ENCODE data around the gene NKX1-2.
A peak's percentile ranks its signal among the peaks of the same experiment; 100 is the strongest.

The NKX1-2 gene

GRCh38 chr10:124474514-124475070, 24.8 kb upstream of the NKX1-2 start:
- DNase-seq, result no peak

DNA sequence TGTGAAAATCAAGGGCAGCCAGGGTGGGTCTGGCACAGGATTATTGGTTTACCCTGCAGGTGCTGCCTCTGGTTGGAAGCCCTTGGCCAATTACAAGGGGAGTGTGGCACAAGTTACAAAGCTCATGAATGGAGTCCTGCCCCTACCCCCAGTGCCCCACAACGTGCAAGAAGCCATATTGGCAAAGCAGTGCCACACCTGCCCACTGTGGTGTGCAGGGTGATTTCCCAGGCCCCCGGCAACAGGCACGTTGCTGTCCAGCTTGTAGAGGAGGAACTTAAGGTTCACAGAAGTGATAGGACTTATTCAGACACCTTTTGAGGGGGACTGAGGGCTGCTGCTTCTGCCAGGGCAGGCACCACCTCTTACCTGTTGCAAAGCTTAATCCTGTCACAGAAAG, 23.2 kb upstream of the NKX1-2 start:
- no peak for DNase-seq

GRCh38 chr10:124472071-124472470, 22.2 kb upstream of the NKX1-2 start:
- DNase-seq, result no peak

- DNase-seq, result no peak
These were observed 21.0 kb upstream of the NKX1-2 start for GRCh38 chr10:124470544-124471434.

- DNase-seq, result no peak
These were observed 20.2 kb upstream of the NKX1-2 start for GRCh38 chr10:124469956-124470484.

DNA sequence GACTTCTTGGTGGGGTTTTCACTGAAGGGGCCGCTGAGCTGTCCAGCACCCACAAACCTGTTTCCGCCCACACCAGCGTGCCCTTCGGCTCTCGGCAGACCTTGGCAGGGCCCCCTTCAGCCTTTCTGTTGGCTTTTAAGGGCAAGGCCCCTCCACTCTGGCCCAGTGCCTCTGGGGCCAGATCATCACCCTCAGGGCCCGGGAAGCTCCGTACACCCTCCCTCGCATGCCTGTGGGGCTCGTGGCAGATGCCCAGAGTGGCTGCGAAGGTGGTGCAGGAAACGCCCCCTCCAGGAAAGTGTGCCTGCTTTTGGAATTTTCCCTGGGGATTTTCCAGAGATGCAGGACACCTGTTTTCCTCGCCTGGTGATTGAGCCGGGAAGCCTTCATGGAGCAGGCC, 18.8 kb upstream of the NKX1-2 start:
- no peak for DNase-seq

GRCh38 chr10:124467165-124467564, 17.3 kb upstream of the NKX1-2 start:
- no peak for DNase-seq

- no peak for DNase-seq
These were observed 16.1 kb upstream of the NKX1-2 start for GRCh38 chr10:124465777-124466488.

DNA sequence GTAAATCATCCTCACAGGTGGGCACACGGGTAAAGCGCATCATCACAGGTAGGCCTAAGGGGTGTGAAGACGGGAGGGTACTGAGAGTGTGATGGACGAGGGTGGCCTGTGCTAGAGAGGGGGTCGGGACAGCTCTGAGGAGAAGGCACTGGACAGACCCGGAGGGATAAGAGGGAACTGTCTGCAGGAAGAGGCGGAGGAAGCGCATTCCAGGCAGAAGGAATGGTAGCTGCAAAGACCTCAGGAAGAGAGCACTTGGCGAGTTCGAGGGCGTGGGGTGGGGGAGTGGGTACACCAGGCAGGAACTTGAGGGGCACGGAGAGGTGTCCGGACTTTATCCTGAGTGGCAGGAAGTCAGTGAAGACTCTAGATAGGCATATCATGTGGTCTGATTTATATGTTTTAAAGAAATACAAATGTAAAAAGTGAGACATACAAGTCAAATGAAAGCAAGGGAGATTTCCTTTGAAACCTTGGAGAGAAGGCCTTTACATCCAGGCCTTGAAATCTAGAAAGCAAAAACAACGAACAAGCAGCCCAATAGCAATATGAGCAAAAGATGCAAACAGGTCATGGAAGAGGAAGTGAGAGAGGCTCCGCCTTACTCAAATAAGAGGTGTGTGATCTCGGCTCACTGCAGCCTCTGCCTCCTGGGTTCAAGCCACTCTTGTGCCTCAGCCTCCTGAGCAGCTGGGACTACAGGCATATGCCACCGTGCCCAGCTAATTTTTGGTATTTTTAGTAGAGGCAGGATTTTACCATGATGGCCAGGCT, 15.4 kb upstream of the NKX1-2 start:
- no peak for DNase-seq

DNA sequence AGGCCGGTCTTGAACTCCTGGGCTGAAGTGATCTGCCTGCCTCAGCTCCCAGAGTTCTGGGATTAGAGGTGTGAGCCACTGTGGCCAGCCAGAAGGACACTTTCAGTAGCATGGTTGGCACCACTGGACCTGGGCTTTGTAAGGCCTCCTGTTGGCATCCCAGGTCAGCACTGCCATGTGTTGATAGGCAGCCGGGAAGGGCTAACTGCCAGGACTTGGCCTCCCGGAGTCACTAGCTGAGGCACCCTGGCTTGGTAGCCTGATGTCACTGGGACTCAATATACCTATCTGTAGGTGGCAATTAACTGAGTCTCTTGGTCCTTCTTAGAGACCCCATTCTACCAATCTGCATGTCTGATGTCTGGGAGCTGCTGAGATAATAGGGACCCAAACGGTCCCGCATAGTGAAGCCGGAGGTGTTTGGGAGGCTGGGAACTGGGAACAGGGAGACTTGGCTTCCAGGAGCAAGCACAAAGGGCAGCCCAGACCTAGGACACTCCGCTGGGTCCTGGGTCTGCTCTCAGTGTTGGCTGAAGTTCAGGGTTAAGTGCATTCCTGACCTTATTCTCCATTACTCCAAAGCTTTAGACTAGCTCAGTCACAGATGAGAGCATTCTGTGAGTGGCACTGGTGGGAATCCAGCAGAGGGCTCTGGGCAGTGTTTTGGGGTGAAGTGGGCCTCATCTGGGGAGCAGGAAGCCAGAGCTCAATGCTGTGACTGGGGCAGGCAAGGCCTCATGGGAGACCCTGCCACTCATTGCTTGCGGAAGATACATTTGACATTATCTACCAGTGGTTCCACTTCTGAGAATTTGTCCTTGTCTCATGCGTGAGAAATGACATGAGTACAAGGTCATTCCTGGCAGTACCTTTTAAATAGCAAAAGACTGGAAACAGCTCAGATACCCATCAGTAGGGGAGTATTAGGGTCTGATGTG, 14.5 kb upstream of the NKX1-2 start:
- DNase-seq, result no peak

DNA sequence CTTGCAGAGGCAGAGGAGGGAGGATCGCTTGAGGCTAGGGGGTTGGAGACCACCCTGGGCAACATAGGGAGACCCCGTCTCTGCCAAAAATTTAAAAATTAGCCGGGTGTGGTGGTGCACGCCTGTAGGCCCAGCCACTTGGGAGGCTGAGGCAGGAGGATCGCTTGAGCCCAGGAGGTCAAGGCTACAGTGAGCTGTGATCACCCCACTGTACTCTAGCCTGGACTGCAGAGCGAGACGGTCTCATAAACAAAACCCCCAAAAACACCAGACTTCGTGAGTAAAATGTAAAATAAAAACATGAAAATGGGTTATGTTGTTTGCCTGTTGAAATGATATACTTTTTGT, 12.5 kb upstream of the NKX1-2 start:
- no peak for DNase-seq

DNA sequence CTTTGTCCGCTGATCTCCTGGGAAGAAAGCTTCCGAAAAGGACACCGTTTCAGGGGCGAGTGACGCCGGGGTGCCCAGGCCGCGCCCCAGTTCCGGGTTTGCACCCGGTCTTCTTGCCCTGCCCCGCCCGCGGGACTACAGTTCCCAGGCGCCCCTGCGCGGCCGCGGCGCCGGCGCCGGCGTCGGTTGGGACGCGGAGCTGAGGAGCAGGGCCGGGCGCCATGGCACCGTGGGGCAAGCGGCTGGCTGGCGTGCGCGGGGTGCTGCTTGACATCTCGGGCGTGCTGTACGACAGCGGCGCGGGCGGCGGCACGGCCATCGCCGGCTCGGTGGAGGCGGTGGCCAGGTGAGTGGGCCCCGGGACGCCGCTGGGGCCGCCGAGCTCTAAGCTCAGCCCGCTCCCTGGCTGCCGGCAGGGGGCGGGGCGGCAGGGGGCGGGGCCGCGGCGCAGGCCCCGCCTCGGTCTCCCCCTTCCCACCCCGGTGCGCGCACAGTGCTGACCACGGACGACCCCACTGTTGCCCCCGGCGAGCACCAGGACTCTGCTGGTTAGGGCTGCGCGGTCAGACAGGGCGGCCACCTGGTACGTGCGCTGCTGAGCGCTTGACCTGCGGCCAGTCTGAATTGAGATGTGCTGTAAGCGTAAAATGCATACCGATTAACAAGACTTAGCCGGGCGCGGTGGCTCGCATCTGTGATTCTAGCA, 12.0 kb upstream of the NKX1-2 start, which contains the start of gene LHPP:
Gene LHPP (plus strand): TSS at position 182 of the 706 bp plus-strand sequence. CDS start 40 bp downstream, at position 222.
- DNase-seq, result peak; percentile 61

GRCh38 chr10:124460144-124460543, 10.3 kb upstream of the NKX1-2 start:
- no peak for DNase-seq

GRCh38 chr10:124459395-124459794, 9.6 kb upstream of the NKX1-2 start:
- DNase-seq, result no peak

GRCh38 chr10:124458889-124459288, 9.1 kb upstream of the NKX1-2 start:
- no peak for DNase-seq

GRCh38 chr10:124458473-124458872, 8.6 kb upstream of the NKX1-2 start:
- no peak for DNase-seq

DNA sequence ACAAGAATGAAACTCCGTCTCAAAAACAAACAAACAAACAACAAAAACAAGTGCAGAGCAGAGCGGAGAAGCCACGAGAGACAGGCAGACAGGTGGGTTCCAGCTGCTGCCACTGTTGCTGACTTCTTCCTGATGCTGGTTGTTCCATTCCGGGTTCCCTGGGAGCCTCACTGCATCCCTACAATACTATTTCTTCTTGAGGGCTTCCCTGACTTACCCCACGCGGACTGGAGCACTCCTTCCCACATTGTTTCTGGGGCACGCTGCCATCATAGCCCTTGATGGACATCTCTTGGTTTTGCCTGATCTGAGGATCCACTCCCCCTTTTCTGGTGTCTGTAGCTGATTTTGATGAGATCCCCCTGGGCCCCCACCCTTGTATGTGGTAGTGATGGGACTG, 5.6 kb upstream of the NKX1-2 start:
- DNase-seq, result no peak

- DNase-seq, result no peak
These were observed 4.2 kb upstream of the NKX1-2 start for GRCh38 chr10:124453960-124454610.

- no peak for DNase-seq
These were observed 1.4 kb upstream of the NKX1-2 start for GRCh38 chr10:124451276-124451675.

DNA sequence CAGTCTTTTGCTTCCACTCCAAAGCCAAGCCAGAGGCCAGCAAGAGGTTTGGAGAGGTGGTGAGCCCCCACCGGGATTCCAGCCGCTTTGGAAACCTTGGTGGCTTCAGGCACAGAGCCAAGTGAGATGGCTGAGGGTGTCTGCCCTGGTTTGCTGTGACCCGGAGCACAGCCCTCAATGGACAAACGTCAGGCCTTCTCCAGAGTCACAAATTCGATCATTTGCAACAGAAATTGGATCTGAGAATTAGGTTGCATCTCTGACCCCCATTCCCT, 885 bp upstream of the NKX1-2 start:
- DNase-seq, result no peak
